Measurements from ENCODE around the gene MXRA8.

MXRA8 gene

GRCh38 chr1:1364266-1364665 is 5.9 kb upstream of the MXRA8 start:
- Histone ChIP-seq H3K36me3 (ENCODE audit: control insufficient read depth, insufficient read depth, low read length) (no peaks in the 10 kb centered on the region), H3K9me3 (ENCODE audit: control insufficient read depth, insufficient read depth, low read length) (peaks cover 18% of the 10 kb centered on the region), H3K27me3 (ENCODE audit: control insufficient read depth, insufficient read depth, low read length) (no peaks in the 10 kb centered on the region), H3K4me1 (ENCODE audit: control insufficient read depth, insufficient read depth, low read length) (peaks cover 4% of the 10 kb centered on the region; the same call in 1 of the 2 replicates), H3K9ac (ENCODE audit: low read depth, low read length) (no peak overlapping the region), H3K4me3 (ENCODE audit: low read depth, low read length) (no peak overlapping the region), H3K27ac (ENCODE audit: low read depth, low read length) (no peak overlapping the region)

GRCh38 chr1:1361982-1362423 is 3.6 kb upstream of the MXRA8 start:
- peaks cover 13% of the 10 kb centered on the region; the same call in 1 of the 2 replicates for H3K9me3 ChIP-seq (ENCODE audit: control insufficient read depth, insufficient read depth, low read length)
- peaks cover 19% of the 10 kb centered on the region for H3K4me1 ChIP-seq (ENCODE audit: control insufficient read depth, insufficient read depth, low read length)
- H3K27ac ChIP-seq (ENCODE audit: low read depth, low read length) = peak overlapping the region; percentile 38
- H3K27me3 ChIP-seq (ENCODE audit: control insufficient read depth, insufficient read depth, low read length) = no peaks in the 10 kb centered on the region
- H3K4me3 ChIP-seq (ENCODE audit: low read depth, low read length) = no peak overlapping the region
- no peak overlapping the region for H3K9ac ChIP-seq (ENCODE audit: low read depth, low read length)
- H3K36me3 ChIP-seq (ENCODE audit: control insufficient read depth, insufficient read depth, low read length) = no peaks in the 10 kb centered on the region

GRCh38 chr1:1361233-1361981 is 3.1 kb upstream of the MXRA8 start:
- Histone ChIP-seq H3K4me1 (ENCODE audit: control insufficient read depth, insufficient read depth, low read length) (peaks cover 19% of the 10 kb centered on the region), H3K9ac (ENCODE audit: low read depth, low read length) (no peak overlapping the region), H3K36me3 (ENCODE audit: control insufficient read depth, insufficient read depth, low read length) (no peaks in the 10 kb centered on the region), H3K27me3 (ENCODE audit: control insufficient read depth, insufficient read depth, low read length) (no peaks in the 10 kb centered on the region), H3K27ac (ENCODE audit: low read depth, low read length) (peak overlapping the region; percentile 38), H3K4me3 (ENCODE audit: low read depth, low read length) (no peak overlapping the region), H3K9me3 (ENCODE audit: control insufficient read depth, insufficient read depth, low read length) (peaks cover 7% of the 10 kb centered on the region; the same call in 1 of the 2 replicates)

GRCh38 chr1:1360506-1361169 is 2.3 kb upstream of the MXRA8 start:
- H3K4me1 ChIP-seq (ENCODE audit: control insufficient read depth, insufficient read depth, low read length) = peaks cover 19% of the 10 kb centered on the region
- no peaks in the 10 kb centered on the region for H3K27me3 ChIP-seq (ENCODE audit: control insufficient read depth, insufficient read depth, low read length)
- peak overlapping the region; percentile 29 for H3K27ac ChIP-seq (ENCODE audit: low read depth, low read length)
- no peaks in the 10 kb centered on the region for H3K9me3 ChIP-seq (ENCODE audit: control insufficient read depth, insufficient read depth, low read length)
- no peak overlapping the region for H3K4me3 ChIP-seq (ENCODE audit: low read depth, low read length)
- no peaks in the 10 kb centered on the region for H3K36me3 ChIP-seq (ENCODE audit: control insufficient read depth, insufficient read depth, low read length)
- H3K9ac ChIP-seq (ENCODE audit: low read depth, low read length) = no peak overlapping the region

GRCh38 chr1:1359664-1360468 is 1.5 kb upstream of the MXRA8 start:
- Histone ChIP-seq H3K27ac (ENCODE audit: low read depth, low read length) (peak overlapping the region; percentile 59), H3K36me3 (ENCODE audit: control insufficient read depth, insufficient read depth, low read length) (no peaks in the 10 kb centered on the region), H3K4me1 (ENCODE audit: control insufficient read depth, insufficient read depth, low read length) (peaks cover 19% of the 10 kb centered on the region), H3K9me3 (ENCODE audit: control insufficient read depth, insufficient read depth, low read length) (no peaks in the 10 kb centered on the region), H3K4me3 (ENCODE audit: low read depth, low read length) (no peak overlapping the region), H3K27me3 (ENCODE audit: control insufficient read depth, insufficient read depth, low read length) (peaks cover 6% of the 10 kb centered on the region), H3K9ac (ENCODE audit: low read depth, low read length) (no peak overlapping the region)

GRCh38 chr1:1359308-1359663 is 931 bp upstream of the MXRA8 start:
- no peaks in the 10 kb centered on the region for H3K36me3 ChIP-seq (ENCODE audit: control insufficient read depth, insufficient read depth, low read length)
- peaks cover 12% of the 10 kb centered on the region for H3K27me3 ChIP-seq (ENCODE audit: control insufficient read depth, insufficient read depth, low read length)
- H3K9me3 ChIP-seq (ENCODE audit: control insufficient read depth, insufficient read depth, low read length) = no peaks in the 10 kb centered on the region
- H3K4me1 ChIP-seq (ENCODE audit: control insufficient read depth, insufficient read depth, low read length) = peaks cover 19% of the 10 kb centered on the region
- H3K9ac ChIP-seq (ENCODE audit: low read depth, low read length) = no peak overlapping the region
- peak overlapping the region; percentile 59 for H3K27ac ChIP-seq (ENCODE audit: low read depth, low read length)
- no peak overlapping the region for H3K4me3 ChIP-seq (ENCODE audit: low read depth, low read length)

- Histone ChIP-seq H3K27me3 (ENCODE audit: control insufficient read depth, insufficient read depth, low read length) (peaks cover 16% of the 10 kb centered on the region), H3K27ac (ENCODE audit: low read depth, low read length) (peak overlapping the region; percentile 59), H3K9ac (ENCODE audit: low read depth, low read length) (no peak overlapping the region), H3K9me3 (ENCODE audit: control insufficient read depth, insufficient read depth, low read length) (no peaks in the 10 kb centered on the region), H3K36me3 (ENCODE audit: control insufficient read depth, insufficient read depth, low read length) (no peaks in the 10 kb centered on the region), H3K4me1 (ENCODE audit: control insufficient read depth, insufficient read depth, low read length) (peaks cover 26% of the 10 kb centered on the region), H3K4me3 (ENCODE audit: low read depth, low read length) (peak overlapping the region; percentile 5; the same call in 1 of the 2 replicates)
Measured at GRCh38 chr1:1357871-1358432, 403 bp downstream of the MXRA8 start.

GRCh38 chr1:1356796-1357401 is 1.5 kb downstream of the MXRA8 start:
- Histone ChIP-seq H3K9ac (ENCODE audit: low read depth, low read length) (no peak overlapping the region), H3K27ac (ENCODE audit: low read depth, low read length) (no peak overlapping the region), H3K4me1 (ENCODE audit: control insufficient read depth, insufficient read depth, low read length) (peaks cover 34% of the 10 kb centered on the region), H3K9me3 (ENCODE audit: control insufficient read depth, insufficient read depth, low read length) (no peaks in the 10 kb centered on the region), H3K36me3 (ENCODE audit: control insufficient read depth, insufficient read depth, low read length) (no peaks in the 10 kb centered on the region), H3K27me3 (ENCODE audit: control insufficient read depth, insufficient read depth, low read length) (peaks cover 20% of the 10 kb centered on the region), H3K4me3 (ENCODE audit: low read depth, low read length) (no peak overlapping the region)

GRCh38 chr1:1356166-1356795 is 2.1 kb downstream of the MXRA8 start:
- Histone ChIP-seq H3K4me3 (ENCODE audit: low read depth, low read length) (no peak overlapping the region), H3K4me1 (ENCODE audit: control insufficient read depth, insufficient read depth, low read length) (peaks cover 38% of the 10 kb centered on the region), H3K27me3 (ENCODE audit: control insufficient read depth, insufficient read depth, low read length) (peaks cover 20% of the 10 kb centered on the region), H3K9me3 (ENCODE audit: control insufficient read depth, insufficient read depth, low read length) (no peaks in the 10 kb centered on the region), H3K9ac (ENCODE audit: low read depth, low read length) (no peak overlapping the region), H3K36me3 (ENCODE audit: control insufficient read depth, insufficient read depth, low read length) (no peaks in the 10 kb centered on the region), H3K27ac (ENCODE audit: low read depth, low read length) (no peak overlapping the region)

GRCh38 chr1:1355416-1355815 is 2.9 kb downstream of the MXRA8 start:
- H3K27ac ChIP-seq (ENCODE audit: low read depth, low read length) = no peak overlapping the region
- H3K36me3 ChIP-seq (ENCODE audit: control insufficient read depth, insufficient read depth, low read length) = no peaks in the 10 kb centered on the region
- no peak overlapping the region for H3K9ac ChIP-seq (ENCODE audit: low read depth, low read length)
- H3K9me3 ChIP-seq (ENCODE audit: control insufficient read depth, insufficient read depth, low read length) = no peaks in the 10 kb centered on the region
- H3K4me3 ChIP-seq (ENCODE audit: low read depth, low read length) = peak overlapping the region; percentile 43; the same call in 1 of the 2 replicates
- peaks cover 20% of the 10 kb centered on the region for H3K27me3 ChIP-seq (ENCODE audit: control insufficient read depth, insufficient read depth, low read length)
- H3K4me1 ChIP-seq (ENCODE audit: control insufficient read depth, insufficient read depth, low read length) = peaks cover 36% of the 10 kb centered on the region
